Chondrocyte (in vitro differentiated cells): ENCODE data around the gene CACNG4. TPM values are rescaled to one million over a fixed set of nuclear protein-coding genes. Genes with fewer than 3 reads are reported as not detected.

Source experiments
- DNase-seq: peaks from one replicate; pipeline ENCODE4 v3.0.0; 2021; ENCODE audit warnings: mixed read lengths, low spot score
- H3K27ac Mint-ChIP-seq: one replicate; pipeline ENCODE4 v1.8.0; 2021; ENCODE audit warnings: mild to moderate bottlenecking, moderate library complexity, mixed read lengths; ENCODE audit not compliant: unreplicated experiment
- H3K27me3 Mint-ChIP-seq: 2 replicates; pipeline ENCODE4 v1.8.0; 2021; ENCODE audit warnings: low read depth, mixed read lengths
- H3K36me3 Mint-ChIP-seq: 2 replicates; pipeline ENCODE4 v1.8.0; 2021; ENCODE audit warnings: low read depth, mixed read lengths
- H3K4me1 Mint-ChIP-seq: 2 replicates; pipeline ENCODE4 v1.8.0; 2021; ENCODE audit warnings: low read depth, mild to moderate bottlenecking, mixed read lengths
- H3K4me3 Mint-ChIP-seq: one replicate; pipeline ENCODE4 v1.8.0; 2021; ENCODE audit warnings: mild to moderate bottlenecking, moderate library complexity, mixed read lengths; ENCODE audit not compliant: unreplicated experiment
- H3K9me3 Mint-ChIP-seq: 2 replicates; pipeline ENCODE4 v1.8.0; 2021; ENCODE audit warnings: low read depth, mixed read lengths
- CTCF ChIP-seq: fragments of 200-600 bp; sonication (generic); IDR thresholded peaks from 2 replicates; pipeline ENCODE4 v1.5.0; 2021; ENCODE audit warnings: antibody characterized with exemption, mild to moderate bottlenecking, moderate library complexity
- total RNA-seq: library from RNA; stranded (reverse); gene quantifications from 3 replicates; pipeline ENCODE4 v1.2.1, GENCODE V29; 2021

The CACNG4 gene
- total RNA-seq, 1 donor from 2014 or later: 2.9 TPM

- H3K4me1 Mint-ChIP-seq: peaks cover 14% of the 10 kb centered on the region
- TF ChIP-seq CTCF: no peak
Observed at GRCh38 chr17:66967837-66968543, 3.5 kb downstream of the CACNG4 start.

GRCh38 chr17:66968916-66969315 is 4.4 kb downstream of the CACNG4 start:
- peaks cover 21% of the 10 kb centered on the region for H3K27me3 Mint-ChIP-seq
- no peak for TF ChIP-seq CTCF
- no peak overlapping the region for H3K4me3 Mint-ChIP-seq
- H3K27ac Mint-ChIP-seq: no peak overlapping the region
- no peak for DNase-seq
- no peaks in the 10 kb centered on the region for H3K9me3 Mint-ChIP-seq
- peaks cover 12% of the 10 kb centered on the region for H3K4me1 Mint-ChIP-seq
- peaks cover 2% of the 10 kb centered on the region for H3K36me3 Mint-ChIP-seq

More at GRCh38 chr17:66967837-66968543, 3.5 kb downstream of the CACNG4 start:
- Mint-ChIP-seq H3K27me3 (peaks cover 22% of the 10 kb centered on the region), H3K36me3 (peaks cover 2% of the 10 kb centered on the region), H3K4me3 (no peak overlapping the region), H3K27ac (no peak overlapping the region), H3K9me3 (no peaks in the 10 kb centered on the region)
- no peak for DNase-seq

GRCh38 chr17:66970140-66970539 is 5.6 kb downstream of the CACNG4 start:
- no peak for TF ChIP-seq CTCF
- no peak for DNase-seq
- Mint-ChIP-seq H3K4me3 (no peak overlapping the region), H3K36me3 (peaks cover 2% of the 10 kb centered on the region), H3K4me1 (peaks cover 8% of the 10 kb centered on the region), H3K27me3 (peaks cover 21% of the 10 kb centered on the region), H3K27ac (no peak overlapping the region), H3K9me3 (no peaks in the 10 kb centered on the region)

GRCh38 chr17:66970797-66971196 is 6.3 kb downstream of the CACNG4 start:
- Mint-ChIP-seq H3K4me1 (peaks cover 5% of the 10 kb centered on the region), H3K9me3 (no peaks in the 10 kb centered on the region), H3K36me3 (peaks cover 2% of the 10 kb centered on the region), H3K27me3 (peaks cover 21% of the 10 kb centered on the region), H3K27ac (no peak overlapping the region), H3K4me3 (no peak overlapping the region)
- no peak for TF ChIP-seq CTCF
- no peak for DNase-seq

GRCh38 chr17:66971264-66971663 is 6.8 kb downstream of the CACNG4 start:
- TF ChIP-seq CTCF: no peak
- no peaks in the 10 kb centered on the region for H3K9me3 Mint-ChIP-seq
- DNase-seq: no peak
- H3K4me1 Mint-ChIP-seq: peaks cover 2% of the 10 kb centered on the region
- peaks cover 2% of the 10 kb centered on the region for H3K36me3 Mint-ChIP-seq
- no peak overlapping the region for H3K4me3 Mint-ChIP-seq
- H3K27ac Mint-ChIP-seq: no peak overlapping the region
- H3K27me3 Mint-ChIP-seq: peaks cover 18% of the 10 kb centered on the region
